ENCODE results near the gene CLPX.
"Not testable (repeated sequence)": the region's sequence is repeated elsewhere in the genome, so short reads cannot be mapped to it uniquely, and the experiment has no call there.

CLPX gene

DNA sequence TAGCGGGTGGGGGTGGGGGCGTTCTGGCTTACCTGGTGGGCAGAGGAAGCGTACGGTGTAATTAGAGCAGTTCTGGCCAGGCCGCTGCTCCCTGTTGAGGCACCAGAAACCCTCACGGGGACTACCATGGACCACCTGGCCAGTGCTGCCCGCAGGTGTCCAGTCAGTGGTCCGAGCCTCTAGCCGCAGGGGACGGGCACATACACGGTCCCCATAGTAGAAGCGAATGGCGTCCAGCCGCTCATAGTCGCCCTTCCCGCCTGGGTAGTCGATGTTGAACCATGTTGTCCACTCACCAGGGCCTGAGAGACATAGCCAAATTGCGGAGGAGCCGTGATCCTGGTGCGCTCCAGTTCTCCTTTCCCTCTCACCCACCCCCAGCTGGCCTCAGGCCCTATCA, 21.6 kb upstream of the CLPX start:
- no peak for DNase-seq (ENCODE audit: low read depth in 2 of 2)

DNA sequence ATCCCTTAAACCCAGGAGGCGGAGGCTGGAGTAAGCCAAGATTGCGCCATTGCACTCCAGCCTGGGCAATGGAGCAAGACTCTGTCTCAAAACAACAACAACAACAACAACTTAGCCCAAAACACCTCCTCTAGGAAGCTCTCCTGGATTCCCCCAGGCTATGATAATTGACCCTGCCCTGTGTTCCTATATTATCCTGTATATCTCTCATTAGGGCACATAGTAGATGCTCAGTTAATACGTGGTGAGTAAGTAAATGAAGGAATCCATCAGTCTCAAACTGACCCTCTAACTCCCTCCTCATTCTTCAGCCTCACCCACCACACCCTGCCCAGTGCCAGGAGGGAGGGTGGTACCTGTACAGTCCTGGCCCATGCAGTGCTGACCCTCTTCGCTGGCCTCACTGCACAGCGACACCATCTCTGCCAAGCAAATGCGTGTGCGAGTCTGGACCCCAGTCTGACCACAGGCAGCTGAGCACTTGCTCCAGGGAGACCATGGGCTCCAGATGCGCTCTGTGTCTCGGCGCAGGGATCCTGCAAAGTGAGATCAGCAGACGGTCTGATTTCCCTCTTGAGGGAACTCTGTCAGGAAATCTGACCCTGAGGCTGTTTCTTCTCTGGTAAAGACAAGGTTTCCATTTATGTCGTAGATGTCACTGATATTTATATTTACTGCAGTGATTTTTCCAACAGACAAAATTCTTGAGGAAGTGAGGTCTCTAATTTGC, 20.0 kb upstream of the CLPX start:
- no peak for DNase-seq (ENCODE audit: low read depth in 2 of 2)

DNA sequence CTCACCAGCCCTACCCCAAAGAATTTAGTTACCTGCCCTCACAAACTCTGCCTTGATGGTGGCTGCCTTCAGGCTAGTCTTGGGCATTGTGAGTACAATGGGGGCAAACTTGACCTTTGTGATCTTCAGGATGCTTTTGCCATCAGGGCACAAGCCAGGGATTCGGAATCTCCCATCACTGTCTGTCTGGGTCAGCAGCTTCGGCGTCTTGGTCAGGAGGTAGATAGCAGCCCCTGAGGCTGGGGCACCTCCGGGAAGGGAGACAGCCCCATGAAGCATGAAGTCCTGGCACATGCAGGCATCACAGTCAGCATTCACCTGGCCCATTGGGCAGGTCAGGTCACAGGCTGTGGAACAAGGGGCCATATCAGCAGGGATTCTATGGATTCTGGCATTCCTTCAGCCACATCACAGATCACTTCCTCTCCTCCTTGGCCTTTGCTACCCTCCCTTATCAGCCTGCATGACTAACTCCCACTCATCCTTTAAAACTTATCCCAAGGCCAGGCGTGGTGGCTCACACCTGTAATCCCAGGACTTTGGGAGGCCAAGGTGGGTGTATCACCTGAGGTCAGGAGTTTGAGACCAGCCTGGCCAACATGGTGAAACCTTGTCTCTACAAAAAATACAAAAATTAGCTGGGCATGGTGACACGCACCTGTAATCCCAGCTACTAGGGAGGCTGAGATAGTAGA, 19.2 kb upstream of the CLPX start:
- DNase-seq (ENCODE audit: low read depth in 2 of 2) = no peak

DNA sequence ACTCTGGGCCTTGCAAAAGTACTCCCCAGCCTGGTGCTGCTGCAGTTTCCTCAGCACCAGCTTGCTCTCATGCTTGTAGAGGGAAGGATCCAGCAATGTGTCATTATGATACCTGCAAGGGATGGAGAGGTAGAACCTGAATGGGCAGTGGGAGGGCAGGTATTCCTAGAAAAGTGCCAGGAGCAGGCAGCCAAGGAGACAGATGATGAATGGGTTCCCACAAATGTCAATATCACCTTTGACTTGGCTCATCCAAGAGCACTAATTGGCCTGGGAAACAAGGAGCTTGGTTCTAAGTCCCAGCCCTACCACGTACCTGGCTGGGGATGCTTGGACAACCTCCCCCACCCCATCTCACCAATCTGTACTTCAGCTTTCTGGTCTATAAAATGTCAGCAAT, 16.8 kb upstream of the CLPX start:
- DNase-seq (ENCODE audit: low read depth in 2 of 2) = no peak

DNA sequence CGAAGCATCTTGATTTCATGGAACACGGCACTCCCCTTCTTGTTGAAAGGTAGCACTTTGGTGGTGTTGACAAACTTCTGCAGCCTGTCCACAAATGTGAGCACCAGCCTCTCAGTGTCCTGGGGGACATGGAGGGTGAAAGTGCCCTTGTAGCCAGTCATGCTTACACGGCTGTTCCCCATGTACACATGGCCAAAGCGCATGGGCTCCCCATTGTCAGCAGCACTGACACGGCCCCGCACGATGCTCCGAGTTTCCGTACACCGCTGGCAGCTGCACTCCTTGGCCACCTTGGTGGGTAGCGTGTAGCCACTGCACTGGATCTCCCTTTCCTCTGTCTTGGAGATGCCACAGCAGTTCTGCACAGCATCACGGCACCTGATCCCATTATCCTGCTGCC, 13.4 kb upstream of the CLPX start:
- no peak for DNase-seq (ENCODE audit: low read depth in 2 of 2)

DNA sequence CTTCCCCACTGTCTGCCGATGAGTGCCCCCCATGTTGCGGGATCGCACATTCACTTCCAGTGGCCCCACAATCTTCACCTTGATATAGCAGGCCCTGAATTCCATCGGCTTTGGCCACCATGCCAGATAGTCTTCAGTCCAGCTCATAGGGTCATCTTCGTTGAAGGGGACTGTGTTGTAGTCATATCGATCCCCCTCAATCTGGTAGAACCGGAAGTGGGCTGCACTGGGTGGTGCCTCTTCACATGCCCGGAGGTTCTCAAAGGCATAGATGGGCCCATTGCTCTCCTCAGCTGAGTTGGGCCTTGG, 12.1 kb upstream of the CLPX start:
- DNase-seq (ENCODE audit: low read depth in 2 of 2) = no peak

DNA sequence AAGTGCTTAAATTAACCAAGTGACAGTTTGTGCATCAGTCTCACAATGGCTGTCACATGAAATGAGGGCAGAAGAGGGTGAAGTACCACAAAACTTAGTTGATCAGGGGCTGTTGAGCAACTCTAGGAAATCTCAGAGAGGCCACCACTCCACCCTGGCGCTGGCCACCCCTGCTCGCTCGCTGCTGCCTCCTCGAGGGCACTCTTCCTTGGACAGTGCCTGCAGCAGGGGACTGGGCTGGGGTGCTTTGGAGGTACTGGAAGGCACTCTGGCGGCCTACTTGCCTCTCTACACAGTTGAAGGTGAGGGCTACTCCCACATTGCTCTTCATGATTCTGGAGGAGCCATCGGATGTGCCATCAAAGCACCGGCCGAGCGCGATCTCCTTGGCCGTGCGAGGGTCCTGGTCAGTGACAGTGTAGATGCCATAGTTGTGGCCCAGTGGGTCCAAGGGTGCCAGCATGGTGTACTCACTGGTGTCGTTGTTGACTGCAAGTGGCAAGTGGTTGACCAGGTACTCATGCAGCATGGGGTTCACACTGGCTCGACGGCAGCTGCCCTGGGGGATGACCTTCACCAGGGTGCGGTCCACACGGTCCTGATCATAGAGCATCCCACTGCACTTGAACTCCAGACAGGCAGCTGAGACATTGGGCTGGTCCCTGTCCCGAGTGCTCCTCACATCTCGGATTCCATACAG, 11.6 kb upstream of the CLPX start:
- no peak for DNase-seq (ENCODE audit: low read depth in 2 of 2)

DNA sequence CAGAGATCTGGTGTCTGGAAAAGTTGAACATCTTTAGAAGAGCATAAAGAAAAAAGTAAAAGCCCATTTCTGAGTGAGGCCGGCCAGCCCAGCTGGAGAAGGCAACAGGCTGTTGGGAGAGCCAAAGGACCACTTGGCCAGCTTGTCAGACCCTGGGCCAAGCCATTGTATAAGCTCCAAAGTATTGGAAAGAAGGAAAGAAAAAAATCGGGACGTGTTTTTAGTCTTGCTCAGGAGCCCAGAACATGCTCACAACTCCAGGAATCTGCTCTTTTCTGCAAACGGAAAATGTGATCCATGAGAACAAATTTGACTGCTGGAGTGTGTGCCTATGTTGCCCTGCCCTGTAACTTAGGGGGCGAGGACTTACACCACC, 10.4 kb upstream of the CLPX start:
- DNase-seq (ENCODE audit: low read depth in 2 of 2) = no peak

DNA sequence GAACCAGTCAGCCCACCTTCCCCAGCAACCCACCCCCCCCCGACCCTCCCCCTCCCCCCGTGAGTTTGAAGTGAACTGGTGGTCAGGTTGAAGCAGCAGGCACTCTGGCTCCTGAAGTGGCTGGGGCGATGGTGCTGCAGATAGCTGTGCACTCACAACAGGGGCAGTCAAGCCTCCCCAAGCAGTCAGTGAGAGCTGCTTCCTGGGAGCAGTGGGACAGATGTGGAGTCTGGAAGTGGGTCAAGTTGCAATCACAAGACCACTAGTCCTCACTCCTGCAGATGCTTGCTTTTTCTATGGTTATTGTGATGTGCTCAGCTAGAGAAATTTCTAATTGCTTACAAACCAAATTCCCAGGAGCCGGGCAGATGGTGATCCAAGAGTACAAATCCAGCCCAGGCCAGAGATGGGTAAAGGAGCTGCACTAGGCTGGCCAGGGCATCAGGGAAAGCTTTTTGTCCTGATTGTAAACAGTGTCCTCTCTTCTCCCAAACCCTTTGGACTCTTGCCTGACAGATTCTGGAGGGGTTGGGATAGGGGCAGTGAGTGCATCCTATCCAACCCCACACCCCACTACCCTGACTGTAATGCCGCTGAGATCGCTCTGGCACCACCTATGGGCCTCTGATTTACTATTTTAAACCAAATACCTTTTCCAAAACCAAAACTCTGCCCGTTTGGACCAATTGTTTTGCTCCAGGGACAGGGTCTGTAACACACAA, 9.8 kb upstream of the CLPX start:
- no peak for DNase-seq (ENCODE audit: low read depth in 2 of 2)

DNA sequence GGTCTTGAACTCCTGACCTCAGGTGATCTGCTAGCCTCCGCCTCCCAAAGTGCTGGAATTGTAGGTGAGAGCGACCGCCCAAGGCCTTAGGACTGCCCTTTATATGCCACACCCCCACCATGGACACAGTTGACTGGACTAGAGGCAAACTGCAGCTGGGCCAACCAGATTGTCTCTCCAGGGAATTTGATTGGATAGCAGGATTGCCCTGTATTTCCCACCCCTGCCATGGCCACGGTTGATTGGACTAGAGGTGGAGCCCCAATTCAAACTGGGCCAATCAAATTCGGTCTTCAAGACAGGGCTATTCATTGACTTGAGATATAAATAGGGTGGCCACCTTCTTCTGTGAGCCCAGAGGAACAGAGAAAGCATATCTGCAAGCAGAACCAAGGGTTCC, 6.9 kb upstream of the CLPX start:
- DNase-seq (ENCODE audit: low read depth in 2 of 2) = no peak

DNA sequence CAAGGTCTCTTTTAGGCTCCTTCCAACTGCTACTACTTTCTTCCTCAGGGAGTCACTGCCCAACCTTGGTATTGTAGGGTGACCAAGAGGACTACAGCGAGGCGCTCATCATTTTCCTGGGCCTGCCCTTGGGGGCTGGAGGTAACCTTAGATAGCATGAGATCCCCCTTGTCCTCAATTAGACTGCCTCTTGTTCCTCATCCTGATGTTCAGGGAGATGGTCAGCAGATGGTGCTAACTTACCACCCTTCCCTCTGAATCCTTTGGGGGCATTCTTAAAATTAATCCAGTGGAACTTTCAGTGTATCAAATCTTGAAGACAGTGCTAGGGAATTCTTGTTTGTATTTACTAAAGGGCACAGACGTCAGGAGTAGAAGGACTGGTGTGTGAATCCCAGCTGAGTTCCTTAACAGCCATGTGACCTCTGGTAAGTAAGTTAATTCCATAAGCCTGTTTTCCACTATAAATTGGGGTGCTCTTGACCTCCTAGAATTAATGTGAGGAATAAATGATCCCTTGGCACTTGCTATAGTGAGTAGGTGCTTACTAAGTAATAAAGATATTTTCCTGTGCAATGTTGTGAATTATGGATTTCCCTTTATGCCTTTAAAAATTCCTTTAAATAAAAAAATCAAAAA, 4.1 kb upstream of the CLPX start:
- no peak for DNase-seq (ENCODE audit: low read depth in 2 of 2)

DNA sequence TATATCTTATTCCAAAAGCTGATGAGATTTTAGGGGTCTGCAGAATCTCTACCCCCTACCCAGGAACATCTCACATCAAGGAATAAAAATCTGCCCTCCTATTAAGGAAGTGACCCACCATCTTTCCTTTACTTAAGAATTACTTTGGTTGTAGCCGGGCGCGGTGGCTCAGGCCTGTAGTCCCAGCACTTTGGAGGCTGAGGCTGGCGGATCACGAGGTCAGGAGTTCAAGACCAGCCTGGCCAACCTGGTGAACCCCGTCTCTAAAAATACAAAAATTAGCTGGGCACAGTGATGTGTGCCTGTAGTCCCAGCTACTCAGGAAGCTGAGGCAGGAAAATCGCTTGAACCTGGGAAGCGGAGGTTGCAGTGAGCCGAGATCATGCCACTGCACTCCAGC, 3.3 kb upstream of the CLPX start:
- DNase-seq (ENCODE audit: low read depth in 2 of 2) = not testable (repeated sequence)

DNA sequence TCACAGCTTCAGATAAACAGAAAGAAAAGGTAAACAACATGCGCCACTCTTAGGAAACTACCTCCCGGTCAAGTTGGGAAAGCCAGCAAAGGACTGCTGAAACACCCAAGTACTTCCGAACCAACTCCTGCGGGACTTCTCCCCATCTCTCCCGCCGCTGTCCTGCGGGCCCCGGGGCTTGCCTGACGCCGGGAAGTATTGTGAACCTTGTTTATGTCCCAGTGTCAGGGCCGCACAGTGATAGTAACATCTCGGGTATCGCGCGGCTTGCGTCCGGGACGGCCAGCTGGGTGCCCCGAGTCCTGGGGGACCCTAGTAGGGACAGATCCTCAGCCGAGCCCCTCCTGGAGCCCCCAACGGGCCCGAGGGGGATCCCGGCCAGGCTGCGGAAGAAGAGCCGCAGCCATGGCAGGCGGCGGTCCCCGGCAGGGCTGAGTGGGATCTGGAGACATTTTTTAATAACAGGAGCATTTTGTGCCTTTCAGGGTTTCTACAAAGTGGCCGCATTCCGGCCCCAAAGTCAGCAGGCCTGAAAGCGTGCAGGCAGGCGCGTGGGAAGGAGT, 756 bp downstream of the CLPX start:
- peak; percentile 12 for DNase-seq (ENCODE audit: low read depth in 2 of 2)

DNA sequence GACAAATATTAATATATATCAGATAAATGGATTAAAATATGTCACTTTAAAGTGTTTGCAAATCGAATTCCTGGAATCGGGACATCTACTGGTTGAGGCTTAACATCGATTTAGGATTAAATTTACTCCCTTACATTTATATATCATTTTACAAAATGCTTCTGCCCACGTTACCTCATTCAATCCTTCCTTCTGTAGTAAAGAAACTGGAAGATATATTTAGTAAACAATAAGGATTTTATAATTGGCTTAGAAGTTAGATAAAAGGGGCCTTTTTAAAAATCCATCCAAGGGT, 1.3 kb downstream of the CLPX start:
- DNase-seq (ENCODE audit: low read depth in 2 of 2) = no peak

DNA sequence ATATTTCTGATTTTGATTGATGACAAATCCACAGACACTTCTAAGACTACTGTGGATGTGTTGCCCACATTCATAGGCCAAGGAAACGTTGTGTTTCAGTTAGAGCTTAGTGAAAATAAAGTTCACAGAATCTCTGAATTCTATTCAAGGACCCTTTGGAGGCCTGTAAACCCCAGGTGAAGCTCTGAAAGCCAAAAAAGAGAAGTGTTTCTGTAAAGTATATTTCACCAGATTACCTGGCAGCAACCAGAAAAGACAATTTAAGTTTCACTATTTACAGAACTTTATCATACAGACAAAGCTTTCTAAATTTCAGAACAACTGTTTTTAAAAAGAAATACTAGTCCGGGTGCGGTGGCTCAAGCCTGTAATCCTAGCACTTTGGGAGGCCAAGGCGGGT, 2.6 kb downstream of the CLPX start:
- DNase-seq (ENCODE audit: low read depth in 2 of 2) = no peak

DNA sequence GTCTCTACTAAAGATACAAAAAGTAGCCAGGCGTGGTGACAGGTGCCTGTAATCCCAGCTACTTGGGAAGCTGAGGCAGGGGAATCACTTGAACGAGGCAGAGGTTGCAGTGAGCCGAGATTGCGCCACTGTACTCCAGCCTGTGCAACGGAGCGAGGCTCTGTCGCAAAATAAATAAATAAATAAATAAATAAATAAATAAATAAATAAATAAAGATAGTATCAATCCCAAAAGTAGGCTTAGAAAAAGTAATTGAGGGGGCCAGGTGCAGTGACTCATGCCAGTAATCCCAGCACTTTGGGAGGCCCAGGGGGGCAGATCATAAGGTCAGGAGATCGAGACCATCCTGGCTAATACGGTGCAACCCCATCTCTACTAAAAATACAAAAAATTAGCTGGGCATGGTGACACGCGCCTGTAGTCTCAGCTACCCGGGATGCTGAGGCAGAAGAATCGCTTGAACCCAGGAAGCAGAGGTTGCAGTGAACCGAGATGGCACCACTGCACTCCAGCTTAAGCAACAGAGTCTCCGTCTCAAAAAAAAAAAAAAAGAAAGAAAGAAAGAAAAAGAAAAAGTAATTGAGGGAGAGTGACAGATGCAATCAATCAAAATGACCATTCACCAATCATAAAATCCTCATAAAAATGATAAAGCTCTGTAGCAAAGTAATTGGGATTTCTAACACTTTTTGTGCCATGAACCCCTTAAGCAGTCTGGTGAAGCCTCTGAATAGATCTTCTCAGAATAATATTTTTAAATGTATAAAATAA, 3.4 kb downstream of the CLPX start:
- not testable (repeated sequence) for DNase-seq (ENCODE audit: low read depth in 2 of 2)

DNA sequence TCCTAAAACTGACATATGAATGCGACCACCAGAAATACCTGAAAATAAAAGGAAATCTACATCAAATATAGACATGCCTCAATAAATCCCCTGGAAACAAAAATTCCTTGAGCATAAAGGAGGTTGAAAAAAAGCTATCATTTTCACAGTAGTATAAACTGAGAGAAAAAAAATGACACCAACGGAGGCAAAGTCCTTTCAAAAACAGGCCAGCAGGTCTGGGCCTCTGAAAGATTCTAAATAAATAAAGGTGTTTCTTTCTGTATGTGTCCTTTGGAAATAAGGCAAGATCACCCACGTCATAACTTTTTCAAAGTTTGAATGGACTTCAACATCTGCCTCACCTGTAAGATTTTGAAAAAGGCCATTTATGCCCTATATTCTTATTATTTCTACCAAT, 5.0 kb downstream of the CLPX start:
- no peak for DNase-seq (ENCODE audit: low read depth in 2 of 2)

DNA sequence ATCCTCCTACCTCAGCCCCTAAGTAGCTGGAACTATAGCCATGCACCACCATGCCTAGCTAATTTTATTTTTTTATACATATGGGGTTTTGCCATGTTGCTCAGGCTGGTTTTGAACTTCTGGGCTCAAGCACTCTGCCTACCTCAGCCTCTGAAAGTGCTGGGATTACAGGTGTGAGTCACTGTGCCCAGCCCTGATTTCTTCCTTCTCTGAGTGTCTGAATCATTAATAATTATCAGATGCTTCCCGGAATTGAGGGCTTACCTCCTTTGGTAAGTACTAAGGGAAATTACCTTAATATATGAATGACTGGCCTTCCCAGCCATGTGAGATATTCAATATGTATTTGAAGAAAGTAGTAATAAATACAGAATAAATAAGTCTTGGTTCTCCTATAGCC, 7.2 kb downstream of the CLPX start:
- DNase-seq (ENCODE audit: low read depth in 2 of 2) = no peak

DNA sequence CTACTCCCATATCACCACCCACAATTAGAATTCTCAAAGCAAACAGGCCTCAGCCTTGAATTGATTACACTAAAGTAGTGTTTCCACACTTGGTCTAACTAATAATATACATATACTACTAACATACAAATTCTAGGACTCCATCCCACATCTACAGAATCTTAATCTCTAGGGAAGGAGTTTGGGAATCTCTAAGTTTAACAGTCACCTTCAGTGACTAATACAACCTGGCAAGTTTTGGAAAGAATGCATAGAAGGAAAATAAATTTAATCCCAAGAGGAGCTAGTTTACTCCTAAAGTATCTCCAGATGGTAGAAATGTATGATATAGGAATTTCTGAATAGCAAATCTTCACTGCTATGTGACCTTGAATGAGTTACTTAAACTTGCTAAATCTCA, 9.1 kb downstream of the CLPX start:
- DNase-seq (ENCODE audit: low read depth in 2 of 2) = no peak

DNA sequence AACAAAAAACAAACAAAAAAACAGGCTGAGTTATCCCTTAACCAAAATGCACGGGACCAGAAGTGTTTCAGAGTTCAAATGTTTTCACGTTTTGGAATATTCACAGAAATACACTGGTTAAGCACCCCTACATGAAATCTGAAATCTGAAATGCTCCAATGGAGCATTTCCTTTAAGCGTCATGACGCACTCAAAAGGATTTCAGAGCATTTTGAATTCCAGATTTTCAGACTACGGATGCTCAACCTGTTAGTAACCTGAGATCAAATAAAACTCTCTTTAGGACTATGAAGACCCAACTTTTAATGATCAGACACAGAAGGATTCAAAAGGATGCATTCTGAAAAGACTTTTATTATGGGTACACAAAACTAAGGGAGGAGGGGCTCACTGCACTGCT, 9.6 kb downstream of the CLPX start:
- no peak for DNase-seq (ENCODE audit: low read depth in 2 of 2)

DNA sequence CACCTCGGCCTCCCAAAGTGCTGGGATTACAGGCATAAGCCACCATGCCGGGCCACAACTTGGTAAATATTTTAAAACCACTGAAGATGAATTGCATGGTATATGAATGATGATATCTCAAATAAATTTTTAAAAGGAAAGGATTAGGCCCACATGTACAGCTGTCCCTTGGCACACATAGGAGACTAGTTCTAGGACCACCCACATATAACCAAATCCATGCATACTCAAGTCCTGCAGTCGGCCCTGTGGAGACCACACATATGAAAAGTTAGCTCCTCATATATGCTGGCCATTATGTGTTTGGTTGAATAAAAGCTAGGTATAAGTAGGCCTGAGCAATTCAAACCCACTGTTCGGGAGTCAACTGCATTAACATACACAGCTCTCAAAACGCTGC, 10.6 kb downstream of the CLPX start:
- no peak for DNase-seq (ENCODE audit: low read depth in 2 of 2)

Data from stimulated activated CD8-positive, alpha-beta memory T cell treated with anti-CD3 and anti-CD28 coated beads, Interleukin-7, amount 100 ng/mL, for 4 hours (primary cell).